ENCODE measurements around the gene SPSB3.
A peak's percentile ranks its signal among the peaks of the same experiment; 100 is the strongest.

The SPSB3 gene

GRCh38 chr16:1782408-1783264, at the start of gene SPSB3, which contains the start of gene NUBP2:
TSS of gene SPSB3 (minus strand) at chr16:1782571. CDS start at chr16:1781483, 1,088 bp downstream.
TSS of gene NUBP2 (plus strand) at chr16:1782960. CDS start at chr16:1783021, 61 bp downstream.
- DNase-seq (ENCODE audit: low spot score): peak; percentile 99

GRCh38 chr16:1831186-1832075, 49.1 kb upstream of the SPSB3 start:
- no peak for DNase-seq (ENCODE audit: low spot score)

GRCh38 chr16:1830213-1830612, 47.8 kb upstream of the SPSB3 start:
- no peak for DNase-seq (ENCODE audit: low spot score)

- DNase-seq (ENCODE audit: low spot score): no peak
Measured at GRCh38 chr16:1828645-1829410, 46.5 kb upstream of the SPSB3 start.

- DNase-seq (ENCODE audit: low spot score): peak; percentile 100
Measured at GRCh38 chr16:1826691-1827573, 44.6 kb upstream of the SPSB3 start, which contains the start of the genes FAHD1 and HAGH. TSS of gene FAHD1 (plus strand) at chr16:1827206. CDS start at chr16:1827239, 33 bp downstream. TSS of gene HAGH (minus strand) at chr16:1826825. CDS start at chr16:1826787, 38 bp downstream.

- peak; percentile 41 for DNase-seq (ENCODE audit: low spot score)
Measured at GRCh38 chr16:1825864-1826690, 43.7 kb upstream of the SPSB3 start.

GRCh38 chr16:1825381-1825863, 43.1 kb upstream of the SPSB3 start:
- DNase-seq (ENCODE audit: low spot score): no peak

- DNase-seq (ENCODE audit: low spot score): peak; percentile 39
Measured at GRCh38 chr16:1823821-1824220, 41.5 kb upstream of the SPSB3 start.

- DNase-seq (ENCODE audit: low spot score): no peak
Measured at GRCh38 chr16:1822801-1823200, 40.4 kb upstream of the SPSB3 start.

GRCh38 chr16:1821861-1822611, 39.7 kb upstream of the SPSB3 start:
- DNase-seq (ENCODE audit: low spot score): no peak

GRCh38 chr16:1820946-1821290, 38.5 kb upstream of the SPSB3 start:
- no peak for DNase-seq (ENCODE audit: low spot score)

GRCh38 chr16:1820096-1820945, 38.0 kb upstream of the SPSB3 start:
- no peak for DNase-seq (ENCODE audit: low spot score)

GRCh38 chr16:1819611-1820010, 37.2 kb upstream of the SPSB3 start:
- no peak for DNase-seq (ENCODE audit: low spot score)

- no peak for DNase-seq (ENCODE audit: low spot score)
Measured at GRCh38 chr16:1818873-1819525, 36.6 kb upstream of the SPSB3 start.

- no peak for DNase-seq (ENCODE audit: low spot score)
Measured at GRCh38 chr16:1818204-1818872, 36.0 kb upstream of the SPSB3 start.

GRCh38 chr16:1817716-1818115, 35.3 kb upstream of the SPSB3 start:
- DNase-seq (ENCODE audit: low spot score): no peak

- DNase-seq (ENCODE audit: low spot score): no peak
Measured at GRCh38 chr16:1817276-1817589, 34.9 kb upstream of the SPSB3 start.

Measured in AG08395 (cell line).